Caco-2 (cell line): Measurements from ENCODE around the gene EIF3J. TPM values are rescaled to one million over a fixed set of nuclear protein-coding genes. Genes with fewer than 3 reads are reported as not detected.

Experiments used
- Bru-seq: library from RNA; stranded (reverse); fragments of 400-500 nt; gene quantifications from one replicate; lab custom pipeline; 2021; lab: Mats Ljungman, UMichigan
- BruChase-seq, 2 experiments: library from RNA; stranded (reverse); fragments of 400-500 nt; gene quantifications; one replicate each; lab custom pipeline; 2021; lab: Mats Ljungman, UMichigan
- BruUV-seq: library from RNA; stranded (reverse); fragments of 400-500 nt; replicated peaks from 2 replicates; lab custom pipeline; 2021; lab: Mats Ljungman, UMichigan
- CTCF ChIA-PET: fragments of 300-600 bp; sonication (Branson Sonifier 250); formaldehyde crosslinking; loops from one replicate; lab custom pipeline; 2022; ENCODE audit warnings: antibody characterized with exemption; lab: Charles Lee
- POLR2A ChIA-PET: fragments of 300-600 bp; sonication (Branson Sonifier 250); formaldehyde crosslinking; loops from one replicate; lab custom pipeline; 2022; ENCODE audit warnings: antibody characterized with exemption; lab: Charles Lee
- DNase-seq, 2 experiments: peaks; one replicate each; pipeline versions ENCODE4 v3.0.0 to v3.0.0-alpha.2; 2020 to 2022
- H3K27me3 ChIP-seq: replicated peaks from 2 replicates; pipeline ENCODE4 v1.6.0; 2011; ENCODE audit warnings: low read length; ENCODE audit not compliant: control insufficient read depth, insufficient read depth
- H3K36me3 ChIP-seq: 2 replicates; pipeline ENCODE4 v1.5.1; 2011; ENCODE audit warnings: low read length; ENCODE audit not compliant: control insufficient read depth, insufficient read depth
- H3K4me1 ChIP-seq: fragments of 250-450 bp; sonication (Bioruptor Pico); 2 replicates; pipeline ENCODE4 v1.5.1; 2020; ENCODE audit warnings: mild to moderate bottlenecking
- H3K4me3 ChIP-seq: 2 replicates; pipeline ENCODE4 v1.5.1; 2011; ENCODE audit warnings: low read depth, mild to moderate bottlenecking, control low read depth, low read length
- H3K9me3 ChIP-seq: fragments of 250-450 bp; sonication (Bioruptor Pico); 2 replicates; pipeline ENCODE4 v1.5.1; 2020; ENCODE audit warnings: mild to moderate bottlenecking, moderate library complexity
- H3K27ac Mint-ChIP-seq: one replicate; pipeline ENCODE4 v1.8.0; 2022; ENCODE audit warnings: mixed read lengths; ENCODE audit not compliant: unreplicated experiment
- H3K27me3 Mint-ChIP-seq: one replicate; pipeline ENCODE4 v1.8.0; 2022; ENCODE audit warnings: mixed read lengths; ENCODE audit not compliant: insufficient read depth, unreplicated experiment
- H3K36me3 Mint-ChIP-seq: one replicate; pipeline ENCODE4 v1.8.0; 2022; ENCODE audit warnings: mild to moderate bottlenecking, mixed read lengths; ENCODE audit not compliant: insufficient read depth, unreplicated experiment
- H3K4me1 Mint-ChIP-seq: one replicate; pipeline ENCODE4 v1.8.0; 2022; ENCODE audit warnings: low read depth, mixed read lengths; ENCODE audit not compliant: unreplicated experiment
- H3K4me3 Mint-ChIP-seq: one replicate; pipeline ENCODE4 v1.8.0; 2022; ENCODE audit warnings: mild to moderate bottlenecking, moderate library complexity, mixed read lengths; ENCODE audit not compliant: unreplicated experiment
- H3K9me3 Mint-ChIP-seq: one replicate; pipeline ENCODE4 v1.8.0; 2022; ENCODE audit warnings: mixed read lengths; ENCODE audit not compliant: unreplicated experiment
- intact Hi-C: fragments of 100-400 bp; cut with micrococcal nuclease; formaldehyde crosslinking; loops from one replicate; pipeline ENCODE4 v1.10.0; 2022; ENCODE audit not compliant: unreplicated experiment
- long read RNA-seq: library from polyadenylated mRNA; stranded (forward); transcript quantifications from one replicate; pipeline ENCODE4 v2.0.0, GENCODE V29; 2022
- total RNA-seq: library from RNA; stranded (reverse); gene quantifications from 2 replicates; pipeline ENCODE4 v1.2.3, GENCODE V29; 2022
- TF ChIP-seq, protein P1 (sequence below), 2 experiments: fragments of 200-600 bp in 1 of 2; IDR thresholded peaks; 1 replicate in 1 of 2; 2 replicates in 1 of 2; pipeline versions ENCODE4 v1.5.1 to v1.8.0; 2011 to 2022; ENCODE audit warnings: antibody characterized with exemption in 1 of 2, control low read depth in 1 of 2, inconsistent platforms in 1 of 2, low read depth in 1 of 2, low read length in 1 of 2, mild to moderate bottlenecking in 1 of 2, moderate library complexity in 1 of 2; ENCODE audit not compliant: insufficient read depth in 1 of 2, severe bottlenecking in 1 of 2, unreplicated experiment in 1 of 2

EIF3J gene, protein sequence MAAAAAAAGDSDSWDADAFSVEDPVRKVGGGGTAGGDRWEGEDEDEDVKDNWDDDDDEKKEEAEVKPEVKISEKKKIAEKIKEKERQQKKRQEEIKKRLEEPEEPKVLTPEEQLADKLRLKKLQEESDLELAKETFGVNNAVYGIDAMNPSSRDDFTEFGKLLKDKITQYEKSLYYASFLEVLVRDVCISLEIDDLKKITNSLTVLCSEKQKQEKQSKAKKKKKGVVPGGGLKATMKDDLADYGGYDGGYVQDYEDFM
- total RNA-seq = 179 and 182 TPM in 2 replicates
- Bru-seq, nascent RNA = percentile 95 among the genes with signal in this experiment
- BruChase-seq, experiment 1, labeled RNA remaining after a 2-hour chase = percentile 97 among the genes with signal in this experiment
- BruChase-seq, experiment 2, labeled RNA remaining after a 6-hour chase = percentile 98 among the genes with signal in this experiment
- long read RNA-seq, transcript EIF3J-201 (8 exons, 2,569 nt) = major isoform, 213 of 234 reads
- long read RNA-seq, partial matches to known transcripts = 8 of 234 reads
- long read RNA-seq, other reads (novel, unspliced or antisense) = 10 of 234 reads

DNA sequence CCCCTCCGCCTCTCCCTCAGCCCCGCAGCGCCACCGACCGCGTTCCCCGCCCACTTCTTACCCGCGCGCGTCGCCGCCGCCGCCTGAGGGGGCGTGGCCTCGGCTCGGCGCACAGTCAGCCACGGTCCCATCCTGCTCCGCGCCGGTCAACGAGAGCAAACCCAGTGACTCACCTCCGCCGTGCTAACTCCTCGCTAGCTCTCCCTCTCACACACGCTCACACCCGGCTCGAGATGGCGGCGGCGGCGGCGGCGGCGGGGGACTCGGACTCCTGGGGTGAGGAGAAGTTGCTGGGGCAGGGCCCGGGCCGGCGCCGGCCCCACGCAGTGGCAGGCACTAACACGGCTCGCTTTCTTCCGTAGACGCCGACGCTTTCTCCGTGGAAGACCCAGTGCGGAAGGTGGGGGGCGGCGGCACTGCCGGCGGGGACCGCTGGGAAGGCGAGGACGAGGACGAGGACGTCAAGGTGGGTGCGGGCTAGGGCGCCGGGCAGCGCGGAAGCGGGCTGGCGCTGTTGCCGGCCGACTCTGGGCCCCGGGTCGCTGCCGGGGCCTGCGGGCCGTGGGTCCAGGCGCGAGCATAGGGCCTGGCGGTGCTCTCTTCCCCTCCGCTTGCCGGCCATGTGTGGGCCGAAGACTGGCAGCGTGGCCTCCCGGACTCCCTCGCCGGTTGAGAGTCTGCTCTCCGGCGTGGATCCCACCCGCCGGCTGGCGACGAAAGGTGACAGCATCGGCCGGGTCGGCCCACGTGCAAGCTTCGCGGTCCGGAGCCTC, at the start of gene EIF3J:
EIF3J (plus strand) TSS at position 186 of the 773 bp plus-strand sequence; CDS start at position 234, 48 bp downstream.
- Mint-ChIP-seq H3K9me3 (no peaks in the 10 kb centered on the region), H3K4me1 (peaks cover 12% of the 10 kb centered on the region), H3K27me3 (no peaks in the 10 kb centered on the region), H3K4me3 (peak within 1 kb of the TSS; percentile 94), H3K36me3 (peaks cover 88% of the 10 kb centered on the region), H3K27ac (peak within 1 kb of the TSS; percentile 90)
- Histone ChIP-seq H3K4me3 (peak within 1 kb of the TSS; percentile 93), H3K4me1 (peaks cover 4% of the 10 kb centered on the region; the same call in 1 of the 2 replicates), H3K9me3 (no peaks in the 10 kb centered on the region), H3K27me3 (no peaks in the 10 kb centered on the region), H3K36me3 (no peaks in the 10 kb centered on the region)
- peak; percentile 95 to 97 for DNase-seq
- no TSS peak for BruUV-seq
- ChIA-PET CTCF (interaction anchor here (0.6 to 1.3 kb wide), 8 partner anchors 9 to 634 kb away, joined by 3 to 8 read pairs (median 4); partner anchors contain the start of gene CTDSPL2), POLR2A (interaction anchor here (0.5 to 1.4 kb wide), 12 partner anchors 9 to 737 kb away, joined by 3 to 13 read pairs (median 4); partner anchors contain the start of genes B2M, GOLM2, HYPK and PATL2)
- TF ChIP-seq, protein P1, sequence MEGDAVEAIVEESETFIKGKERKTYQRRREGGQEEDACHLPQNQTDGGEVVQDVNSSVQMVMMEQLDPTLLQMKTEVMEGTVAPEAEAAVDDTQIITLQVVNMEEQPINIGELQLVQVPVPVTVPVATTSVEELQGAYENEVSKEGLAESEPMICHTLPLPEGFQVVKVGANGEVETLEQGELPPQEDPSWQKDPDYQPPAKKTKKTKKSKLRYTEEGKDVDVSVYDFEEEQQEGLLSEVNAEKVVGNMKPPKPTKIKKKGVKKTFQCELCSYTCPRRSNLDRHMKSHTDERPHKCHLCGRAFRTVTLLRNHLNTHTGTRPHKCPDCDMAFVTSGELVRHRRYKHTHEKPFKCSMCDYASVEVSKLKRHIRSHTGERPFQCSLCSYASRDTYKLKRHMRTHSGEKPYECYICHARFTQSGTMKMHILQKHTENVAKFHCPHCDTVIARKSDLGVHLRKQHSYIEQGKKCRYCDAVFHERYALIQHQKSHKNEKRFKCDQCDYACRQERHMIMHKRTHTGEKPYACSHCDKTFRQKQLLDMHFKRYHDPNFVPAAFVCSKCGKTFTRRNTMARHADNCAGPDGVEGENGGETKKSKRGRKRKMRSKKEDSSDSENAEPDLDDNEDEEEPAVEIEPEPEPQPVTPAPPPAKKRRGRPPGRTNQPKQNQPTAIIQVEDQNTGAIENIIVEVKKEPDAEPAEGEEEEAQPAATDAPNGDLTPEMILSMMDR (IDR thresholded peaks at IDR 0.05; ENCODE audit: insufficient read depth in 1 of 2, low read depth in 1 of 2, low read length in 1 of 2, severe bottlenecking in 1 of 2, unreplicated experiment in 1 of 2) = no peak
- intact Hi-C loops = loop anchor here (10.0 kb wide), 1 partner anchor 252 kb away; the partner anchor contains the start of gene GOLM2

DNA sequence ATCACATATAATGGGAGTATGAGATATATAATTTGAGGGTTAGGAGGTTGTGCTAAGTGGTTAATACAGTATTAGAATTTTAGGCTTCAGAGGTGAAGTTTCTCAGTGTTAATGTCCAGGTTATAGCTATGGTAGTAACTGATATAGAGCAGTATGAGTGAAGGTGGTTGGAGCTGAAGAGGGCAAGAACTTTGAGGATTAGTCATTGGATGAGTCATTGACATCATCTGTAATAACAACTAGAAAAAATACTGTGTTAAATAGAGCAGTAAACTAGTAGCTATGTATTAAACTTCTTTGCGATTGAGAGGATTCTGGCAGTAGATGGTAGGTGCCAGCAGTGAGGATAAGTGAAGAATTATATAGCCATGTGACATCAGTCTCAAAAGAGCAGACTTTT, 47.5 kb upstream of the EIF3J start:
- TF ChIP-seq, protein P1 (IDR thresholded peaks at IDR 0.05; ENCODE audit: insufficient read depth in 1 of 2, low read depth in 1 of 2, low read length in 1 of 2, severe bottlenecking in 1 of 2, unreplicated experiment in 1 of 2) = no peak
- no peaks in the 10 kb centered on the region for H3K27me3 Mint-ChIP-seq
- POLR2A ChIA-PET = no interaction called here
- no peak overlapping the region for H3K27ac Mint-ChIP-seq
- H3K9me3 ChIP-seq = no peaks in the 10 kb centered on the region
- no peaks in the 10 kb centered on the region for H3K9me3 Mint-ChIP-seq
- H3K4me1 ChIP-seq = no peaks in the 10 kb centered on the region
- peaks cover 1% of the 10 kb centered on the region; the same call in 1 of the 2 replicates for H3K36me3 ChIP-seq
- H3K4me3 ChIP-seq = no peak overlapping the region
- DNase-seq = no peak
- H3K4me1 Mint-ChIP-seq = no peaks in the 10 kb centered on the region
- peaks cover 40% of the 10 kb centered on the region for H3K36me3 Mint-ChIP-seq
- no TSS peak for BruUV-seq
- no peaks in the 10 kb centered on the region for H3K27me3 ChIP-seq
- CTCF ChIA-PET = no interaction called here
- no peak overlapping the region for H3K4me3 Mint-ChIP-seq
- intact Hi-C loops = no loop called here

DNA sequence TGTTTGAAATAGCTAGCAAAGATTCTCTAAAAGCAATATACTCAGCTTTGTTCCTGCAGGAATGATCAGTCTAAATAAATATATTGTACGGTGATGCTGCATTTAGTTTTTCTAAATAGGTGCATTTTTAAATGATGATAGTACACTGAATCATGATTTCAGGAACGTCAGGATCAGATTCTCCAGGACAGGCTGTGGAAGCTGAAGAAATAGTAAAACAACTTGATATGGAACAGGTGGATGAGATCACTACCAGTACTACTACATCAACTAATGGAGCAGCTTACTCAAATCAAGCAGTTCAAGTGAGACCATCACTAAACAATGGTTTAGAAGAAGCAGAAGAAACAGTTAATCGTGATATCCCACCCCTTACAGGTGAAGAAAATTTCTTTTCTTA, 46.3 kb upstream of the EIF3J start:
- no peak overlapping the region for H3K4me3 ChIP-seq
- ChIA-PET CTCF (no interaction called here), POLR2A (no interaction called here)
- TF ChIP-seq, protein P1 (IDR thresholded peaks at IDR 0.05; ENCODE audit: insufficient read depth in 1 of 2, low read depth in 1 of 2, low read length in 1 of 2, severe bottlenecking in 1 of 2, unreplicated experiment in 1 of 2) = no peak
- Mint-ChIP-seq H3K9me3 (no peaks in the 10 kb centered on the region), H3K27me3 (no peaks in the 10 kb centered on the region), H3K4me1 (no peaks in the 10 kb centered on the region), H3K27ac (no peak overlapping the region), H3K36me3 (peaks cover 39% of the 10 kb centered on the region), H3K4me3 (no peak overlapping the region)
- peaks cover 1% of the 10 kb centered on the region; the same call in 1 of the 2 replicates for H3K36me3 ChIP-seq
- no TSS peak for BruUV-seq
- no peaks in the 10 kb centered on the region for H3K4me1 ChIP-seq
- intact Hi-C loops = no loop called here
- no peaks in the 10 kb centered on the region for H3K9me3 ChIP-seq
- DNase-seq = no peak
- no peaks in the 10 kb centered on the region for H3K27me3 ChIP-seq
